SKM-1 (cell line): ENCODE results near the gene GIPC2.
"Not testable (repeated sequence)": the region's sequence is repeated elsewhere in the genome, so short reads cannot be mapped to it uniquely, and the experiment has no call there.

Experiments used
- DNase-seq: peaks from one replicate; lab custom pipeline; 2025; ENCODE audit not compliant: unreplicated experiment; lab: John Stamatoyannopoulos, UW

Gene GIPC2

GRCh38 chr1:78036450-78036849 is 9.3 kb upstream of the GIPC2 start:
- no peak for DNase-seq

DNA sequence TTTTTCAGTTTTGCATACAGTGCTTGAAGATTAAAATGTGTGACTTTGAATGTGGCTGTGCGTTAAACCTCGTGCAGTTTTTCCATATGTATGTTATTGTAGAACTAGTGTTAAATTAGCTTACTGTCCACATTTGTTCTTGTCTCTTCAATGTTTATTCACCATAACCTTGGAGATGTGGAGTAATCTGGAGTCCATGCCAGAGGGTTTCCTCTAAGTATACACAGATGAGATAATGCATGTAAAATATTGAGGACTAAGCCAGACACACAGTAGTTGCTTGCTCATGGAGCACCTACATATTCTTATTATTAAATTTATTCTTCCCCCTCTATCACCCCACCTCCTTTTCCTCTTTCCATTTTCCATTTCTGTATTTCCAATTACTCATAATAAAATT is 7.7 kb upstream of the GIPC2 start:
- DNase-seq: no peak

DNA sequence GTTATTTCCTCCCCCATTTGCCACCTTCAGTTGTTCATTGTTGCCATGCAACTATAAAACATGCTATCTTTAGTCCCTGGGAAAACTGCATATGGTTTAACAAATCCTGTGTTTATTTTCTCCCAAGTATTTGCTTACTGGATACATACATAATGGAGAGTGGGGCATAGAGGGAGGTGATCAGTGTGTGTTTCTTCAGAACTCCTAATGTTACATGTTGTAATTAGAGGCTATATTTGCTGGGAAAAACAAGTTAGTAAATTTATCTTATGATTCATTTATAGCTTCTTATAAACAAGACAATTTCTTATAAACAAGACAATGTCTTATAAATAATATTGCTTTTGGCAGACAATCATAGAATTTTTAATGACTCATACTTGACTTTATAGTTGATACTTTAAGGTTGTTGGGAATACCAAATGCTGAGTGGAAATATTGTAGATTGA is 7.3 kb upstream of the GIPC2 start:
- no peak for DNase-seq

DNA sequence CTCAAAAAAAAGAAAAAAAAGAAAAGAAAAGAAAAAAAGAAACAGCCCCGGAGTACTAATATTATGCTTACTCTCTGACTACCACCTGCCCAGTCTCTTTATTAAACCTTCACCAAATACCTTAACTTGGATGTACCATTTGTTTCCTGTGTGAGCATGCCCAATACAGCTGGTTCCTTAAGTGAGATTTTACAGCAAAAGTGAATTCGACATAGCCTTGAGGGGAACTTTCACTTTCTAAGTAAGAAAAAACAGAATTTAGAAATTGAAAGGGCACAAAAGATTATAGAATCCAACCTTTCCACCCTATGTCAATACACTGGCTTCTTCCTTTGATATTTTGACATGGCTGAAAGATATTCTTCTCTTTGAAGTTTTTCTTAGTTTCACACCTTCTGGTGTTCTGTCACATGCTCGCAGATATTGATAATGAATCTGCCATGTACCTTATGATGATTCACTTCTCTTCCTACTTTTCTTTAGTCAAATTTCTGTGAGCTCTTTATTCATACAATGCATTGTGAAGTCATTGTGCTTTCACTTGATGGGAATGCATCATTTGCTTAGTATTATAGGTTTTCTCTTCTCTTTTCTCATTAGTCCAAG is 5.2 kb upstream of the GIPC2 start:
- DNase-seq: no peak

DNA sequence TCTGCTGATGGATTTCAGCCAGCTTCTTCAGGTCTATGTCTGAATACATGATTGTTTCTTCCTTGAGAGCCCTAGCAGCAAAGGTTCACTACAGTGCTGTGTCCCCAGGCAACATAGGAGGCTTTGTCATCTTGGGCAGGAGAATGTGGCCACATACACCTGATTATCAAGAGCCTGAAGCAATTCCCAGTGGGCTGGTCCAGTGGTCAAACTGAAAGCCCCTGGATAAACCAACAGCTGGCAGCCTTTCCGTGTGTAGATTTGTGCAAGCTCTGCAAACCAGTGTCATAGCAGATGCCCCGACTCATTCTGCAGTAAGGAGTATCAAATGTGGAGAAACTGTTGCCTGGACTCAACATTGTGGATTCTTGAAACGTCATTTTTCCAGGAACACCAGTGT is 2.3 kb upstream of the GIPC2 start:
- no peak for DNase-seq

DNA sequence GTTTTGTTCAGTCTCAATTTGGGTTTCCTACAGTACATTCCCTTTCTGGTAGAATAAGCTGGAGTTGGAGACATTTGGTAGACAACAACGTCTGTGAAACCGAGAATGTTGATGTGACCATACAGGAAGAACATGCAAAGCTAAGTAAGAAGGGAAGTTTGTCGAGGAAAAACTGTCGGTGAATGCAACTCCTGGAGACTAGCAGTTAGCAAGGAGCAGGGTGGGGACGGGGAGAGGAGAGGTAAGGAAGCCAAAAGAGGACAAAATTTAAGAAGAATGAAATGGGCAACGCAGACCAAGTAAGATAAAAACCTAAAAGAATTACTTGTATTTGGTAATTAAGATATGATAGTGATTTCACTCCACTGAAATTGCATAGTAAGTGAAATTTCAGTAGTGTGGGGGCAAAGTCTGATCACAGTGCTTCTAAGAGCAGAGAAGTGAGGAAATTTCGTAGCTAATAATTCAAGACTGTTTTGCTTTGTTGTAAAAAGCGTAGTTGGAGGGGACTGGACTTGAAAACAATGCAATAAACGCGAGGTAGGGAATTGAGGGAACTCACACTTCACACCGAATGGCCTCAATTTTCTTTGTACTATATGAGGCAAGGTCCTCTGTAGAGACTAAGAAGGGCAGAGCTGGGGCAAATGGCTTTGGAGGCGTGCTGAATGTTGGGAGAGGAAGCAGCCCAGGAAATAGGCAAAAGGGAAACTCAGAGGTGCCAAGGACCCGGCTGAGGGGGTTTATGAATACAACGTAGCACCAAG is 787 bp upstream of the GIPC2 start:
- DNase-seq: no peak

DNA sequence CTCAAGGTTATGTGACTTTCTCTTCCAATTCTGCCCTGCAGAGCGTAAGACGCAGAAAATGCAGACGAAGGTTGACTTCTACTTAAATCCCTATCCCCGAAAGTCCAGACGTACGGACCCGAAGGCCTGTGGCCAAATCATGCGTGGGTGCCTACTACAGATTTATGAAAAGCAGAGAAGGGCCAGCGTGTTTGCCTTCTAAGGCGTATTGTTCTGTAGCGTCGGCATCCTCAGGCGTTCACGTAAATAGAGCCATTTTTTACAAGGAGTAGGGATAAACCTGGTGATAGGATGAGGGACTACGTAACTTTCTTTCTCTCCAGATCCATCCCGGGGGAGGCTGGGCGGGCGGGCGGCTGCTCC is 222 bp upstream of the GIPC2 start:
- no peak for DNase-seq

DNA sequence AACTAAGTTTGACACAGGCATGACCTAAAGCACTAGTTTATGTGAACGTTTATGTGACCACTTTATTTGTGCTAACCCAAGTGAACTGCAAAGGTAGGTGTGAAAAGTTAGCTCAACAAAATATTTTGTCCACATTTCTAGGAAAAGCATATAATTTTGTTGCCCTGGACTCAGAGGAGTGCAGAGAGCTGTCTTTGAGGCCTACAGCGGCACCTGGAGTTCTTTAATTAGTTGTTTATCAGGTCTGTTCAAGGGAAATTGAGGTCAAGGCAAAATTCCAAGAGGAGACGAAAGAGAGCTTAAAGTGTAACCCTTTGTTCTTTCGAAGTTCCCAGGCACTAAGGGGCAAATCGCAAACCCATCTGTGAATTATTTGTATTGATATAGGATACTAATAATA is 1.3 kb downstream of the GIPC2 start:
- no peak for DNase-seq

- DNase-seq: no peak
Measured at GRCh38 chr1:78047631-78048030, 1.9 kb downstream of the GIPC2 start.

DNA sequence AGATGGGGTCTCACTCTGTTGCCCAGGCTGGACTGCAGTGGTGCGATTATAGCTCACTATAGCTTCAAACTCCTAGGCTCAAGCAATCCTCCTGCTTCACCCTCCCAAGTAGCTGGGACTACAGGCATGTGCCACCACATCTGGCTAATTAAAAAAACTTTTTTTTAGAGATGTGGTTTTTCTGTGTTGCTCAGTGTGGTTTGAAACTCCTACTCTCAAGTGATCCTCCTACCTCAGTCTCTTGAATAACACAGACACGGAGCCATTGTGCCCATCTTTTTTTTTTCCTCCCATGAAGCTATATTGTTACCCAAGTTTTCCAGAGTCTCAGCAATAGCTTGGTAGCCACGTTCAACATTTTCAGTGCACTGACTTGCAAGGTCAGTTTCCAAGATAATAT is 2.7 kb downstream of the GIPC2 start:
- DNase-seq: no peak

DNA sequence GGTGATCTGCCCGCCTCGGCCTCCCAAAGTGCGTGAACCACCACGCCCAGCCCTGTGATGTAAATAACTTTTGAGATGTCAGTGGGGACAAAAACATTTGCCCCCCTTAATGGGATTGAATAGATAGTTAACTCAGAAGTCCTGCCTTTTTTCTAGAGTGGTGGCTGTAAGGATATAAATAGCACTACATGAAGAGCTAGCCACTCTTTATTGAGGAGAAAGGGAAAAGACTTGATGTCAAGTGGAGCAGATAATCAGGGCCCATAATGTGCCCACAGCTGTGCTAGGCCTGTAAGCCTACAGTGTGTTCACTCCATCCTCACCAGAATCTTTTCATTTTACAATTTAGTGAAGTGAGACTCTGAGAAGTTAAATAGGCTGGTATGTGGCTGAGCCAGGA is 3.6 kb downstream of the GIPC2 start:
- no peak for DNase-seq

- DNase-seq: no peak
Measured at GRCh38 chr1:78051005-78051404, 5.2 kb downstream of the GIPC2 start.

DNA sequence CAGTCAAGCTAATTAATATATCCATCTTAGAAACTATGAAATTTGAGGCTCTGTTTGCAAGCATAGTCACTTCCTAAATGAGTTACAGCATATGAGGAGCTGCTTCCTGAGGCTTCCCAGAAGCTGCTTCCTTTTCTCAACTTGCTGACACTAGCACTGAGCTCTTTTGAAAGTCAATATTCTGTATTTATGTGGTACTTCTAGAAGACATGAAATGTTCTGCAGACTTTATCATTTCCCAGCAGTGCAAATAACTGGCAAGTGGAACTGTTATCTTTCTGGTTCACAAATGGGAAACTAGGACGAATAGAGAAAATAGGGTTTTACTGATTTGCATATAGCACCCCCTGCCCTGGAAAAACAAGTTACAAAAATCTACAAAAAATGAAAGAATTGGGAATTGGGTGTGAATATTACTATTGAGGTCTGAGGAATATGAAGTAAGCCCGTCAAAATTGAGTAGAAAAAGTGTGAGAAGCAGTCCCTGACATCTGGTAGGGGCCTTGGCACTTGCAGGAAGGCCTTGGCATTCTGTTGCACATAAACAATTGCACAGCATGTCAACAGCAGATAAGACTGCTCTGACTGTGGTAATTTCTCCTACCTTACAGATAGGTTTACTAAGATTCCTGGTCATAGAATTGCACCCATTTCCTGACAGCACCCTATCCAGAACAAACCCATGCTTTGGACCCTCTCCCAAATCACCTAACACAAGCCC is 7.1 kb downstream of the GIPC2 start:
- DNase-seq: no peak

- DNase-seq: no peak
Measured at GRCh38 chr1:78053498-78053897, 7.7 kb downstream of the GIPC2 start.

- no peak for DNase-seq
Measured at GRCh38 chr1:78054559-78054958, 8.8 kb downstream of the GIPC2 start.

DNA sequence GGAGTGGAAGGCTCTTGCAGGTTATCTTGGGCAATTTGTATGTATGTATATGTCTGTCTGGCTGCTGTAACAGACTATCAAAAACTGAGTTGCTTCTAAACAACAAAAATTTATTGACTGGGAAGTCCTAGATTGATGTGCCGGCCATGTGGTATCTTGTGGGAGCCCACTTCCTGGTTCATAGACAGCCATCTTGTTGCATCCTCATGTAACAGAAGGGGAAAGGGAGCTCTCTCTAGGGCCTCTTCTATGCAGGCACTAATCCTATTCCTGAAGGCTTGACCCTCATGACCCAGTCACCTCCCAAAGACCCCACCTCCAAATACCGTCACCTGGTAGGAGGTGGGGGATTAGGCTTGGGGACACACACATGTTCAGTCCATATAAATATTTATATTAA is 9.2 kb downstream of the GIPC2 start:
- DNase-seq: no peak

GRCh38 chr1:78055565-78056132 is 9.9 kb downstream of the GIPC2 start:
- DNase-seq: no peak

DNA sequence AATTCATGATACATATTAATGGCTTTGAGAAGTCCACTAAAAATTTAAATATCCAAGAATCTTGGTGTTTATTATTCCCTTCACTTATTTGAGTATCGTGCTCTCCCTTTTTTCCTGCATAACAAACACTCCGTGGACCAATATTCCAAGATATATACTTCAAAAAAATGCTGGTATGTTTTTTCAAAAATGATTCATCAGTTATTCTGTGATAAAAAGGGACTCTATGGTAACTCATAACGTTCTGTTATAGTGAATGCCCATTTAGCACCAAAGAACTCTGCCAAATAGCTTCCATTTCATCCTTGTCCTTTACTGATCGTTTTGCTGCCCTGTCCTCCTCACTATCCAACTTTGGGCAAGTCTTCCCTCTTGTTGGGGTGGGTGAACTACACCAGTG is 12.9 kb downstream of the GIPC2 start:
- no peak for DNase-seq

- no peak for DNase-seq
Measured at GRCh38 chr1:78060857-78061563, 15.2 kb downstream of the GIPC2 start.

DNA sequence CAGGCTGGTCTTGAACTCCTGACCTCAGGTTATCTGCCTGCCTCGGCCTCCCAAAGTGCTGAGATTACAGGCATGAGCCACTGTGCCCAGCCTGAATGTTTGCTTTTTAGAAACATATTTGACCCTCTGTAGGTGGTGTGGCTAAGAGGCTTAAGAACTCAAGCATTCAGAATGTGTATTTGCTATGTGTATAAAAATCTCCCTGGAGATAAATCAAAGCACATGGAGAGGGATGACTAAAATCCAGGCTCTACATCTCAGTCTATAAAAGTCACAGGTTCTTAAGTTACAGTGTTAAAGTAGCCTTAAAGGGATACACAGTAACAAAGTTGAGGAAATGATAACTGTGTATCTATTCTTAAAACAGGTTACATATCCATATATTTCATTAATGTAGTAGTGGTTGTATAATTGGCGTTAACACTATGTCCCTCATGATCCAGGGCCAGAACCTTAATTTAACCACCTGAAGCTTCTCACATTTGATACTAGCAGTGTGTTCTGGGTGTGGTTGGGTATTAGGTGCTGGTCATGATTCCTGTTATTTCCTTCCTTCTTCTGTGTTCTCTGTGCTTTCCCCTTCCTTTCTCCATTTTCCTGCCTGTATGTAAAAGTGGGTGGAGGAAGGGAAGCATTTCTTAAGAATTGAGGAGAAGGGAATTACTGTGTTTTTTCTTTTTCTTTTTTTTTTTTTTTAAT is 16.2 kb downstream of the GIPC2 start:
- no peak for DNase-seq

DNA sequence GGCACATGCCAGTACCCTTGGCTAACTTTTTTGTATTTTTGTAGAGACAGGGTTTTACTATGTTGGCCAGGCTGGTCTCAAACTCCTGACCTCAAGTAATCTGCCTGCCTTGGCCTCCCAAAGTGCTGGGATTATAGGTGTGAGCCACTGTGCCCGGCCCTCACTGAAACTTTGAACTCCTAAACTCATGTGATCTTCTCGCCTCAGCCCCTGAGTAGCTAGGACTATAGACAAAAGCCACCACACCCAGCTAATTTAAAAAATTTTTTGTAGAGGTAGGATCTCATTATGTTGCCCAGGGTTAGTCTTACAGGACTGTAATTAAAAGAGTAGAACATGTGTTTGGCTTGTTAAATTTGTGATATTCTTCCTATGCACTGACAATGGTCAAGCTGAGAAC is 19.1 kb downstream of the GIPC2 start:
- not testable (repeated sequence) for DNase-seq
